HCT116 (cell line): ENCODE measurements around the gene SLC16A3.

Experiments
- CBX3 ChIP-seq: IDR thresholded peaks from 2 replicates; pipeline ENCODE4 v1.6.1; 2012; ENCODE audit warnings: low read depth
- CEBPB ChIP-seq: IDR thresholded peaks from 2 replicates; pipeline ENCODE4 v1.6.1; 2012; ENCODE audit warnings: low read depth
- CTCF ChIP-seq, 3 experiments: fragments of 200-600 bp in 1 of 3; sonication (generic) in 1 of 3; IDR thresholded peaks in 2 of 3; conservative IDR thresholded peaks in 1 of 3; 2 replicates each; pipeline ENCODE4 v1.5.1; 2012 to 2017; ENCODE audit warnings: low read depth in 2 of 3, low read length in 2 of 3, antibody characterized with exemption in 1 of 3, borderline replicate concordance in 1 of 3, control low read depth in 1 of 3, mild to moderate bottlenecking in 1 of 3, mixed read lengths in 1 of 3, mixed run types in 1 of 3, moderate library complexity in 1 of 3; ENCODE audit not compliant: insufficient read depth in 1 of 3
- EZH2 ChIP-seq: fragments of 200-600 bp; sonication (generic); IDR thresholded peaks from 2 replicates; pipeline ENCODE4 v1.6.1; 2017; ENCODE audit warnings: antibody characterized with exemption, mixed run types
- EZH2phosphoT487 ChIP-seq: fragments of 200-600 bp; IDR thresholded peaks from 2 replicates; pipeline ENCODE4 v1.6.1; 2018; ENCODE audit warnings: antibody characterized with exemption, borderline replicate concordance
- POLR2A ChIP-seq: IDR thresholded peaks from 2 replicates; pipeline ENCODE4 v1.7.0; 2011; ENCODE audit warnings: borderline replicate concordance; ENCODE audit not compliant: insufficient read depth, insufficient read length; ENCODE audit errors: extremely low read depth
- POLR2AphosphoS5 ChIP-seq: IDR thresholded peaks from 2 replicates; pipeline ENCODE4 v1.6.1; 2011; ENCODE audit warnings: mild to moderate bottlenecking, low read depth, low read length, moderate library complexity
- SP1 ChIP-seq: IDR thresholded peaks from 2 replicates; pipeline ENCODE4 v1.6.1; 2012; ENCODE audit warnings: low read depth
- YY1 ChIP-seq: IDR thresholded peaks from 2 replicates; pipeline ENCODE4 v1.6.1; 2011; ENCODE audit warnings: low read length, low read depth, moderate library complexity, mild to moderate bottlenecking; ENCODE audit not compliant: insufficient replicate concordance; ENCODE audit errors: extremely low read depth
- ZNF274 ChIP-seq: fragments of 200-500 bp; sonication (Bioruptor generic); IDR thresholded peaks from 2 replicates; pipeline ENCODE4 v1.6.1; 2014; ENCODE audit warnings: mild to moderate bottlenecking, low read depth, low read length, inconsistent platforms
- TF ChIP-seq, protein P1 (sequence below): IDR thresholded peaks from 2 replicates; pipeline ENCODE4 v1.6.1; 2012; ENCODE audit warnings: low read depth
- TF ChIP-seq, protein P2 (sequence below): IDR thresholded peaks from 2 replicates; pipeline ENCODE4 v1.6.1; 2012
- TF ChIP-seq, protein P3 (sequence below): IDR thresholded peaks from 2 replicates; pipeline ENCODE4 v1.6.1; 2011; ENCODE audit warnings: mild to moderate bottlenecking, low read length, moderate library complexity; ENCODE audit not compliant: insufficient replicate concordance; ENCODE audit errors: extremely low read depth

- TF ChIP-seq, protein P1, sequence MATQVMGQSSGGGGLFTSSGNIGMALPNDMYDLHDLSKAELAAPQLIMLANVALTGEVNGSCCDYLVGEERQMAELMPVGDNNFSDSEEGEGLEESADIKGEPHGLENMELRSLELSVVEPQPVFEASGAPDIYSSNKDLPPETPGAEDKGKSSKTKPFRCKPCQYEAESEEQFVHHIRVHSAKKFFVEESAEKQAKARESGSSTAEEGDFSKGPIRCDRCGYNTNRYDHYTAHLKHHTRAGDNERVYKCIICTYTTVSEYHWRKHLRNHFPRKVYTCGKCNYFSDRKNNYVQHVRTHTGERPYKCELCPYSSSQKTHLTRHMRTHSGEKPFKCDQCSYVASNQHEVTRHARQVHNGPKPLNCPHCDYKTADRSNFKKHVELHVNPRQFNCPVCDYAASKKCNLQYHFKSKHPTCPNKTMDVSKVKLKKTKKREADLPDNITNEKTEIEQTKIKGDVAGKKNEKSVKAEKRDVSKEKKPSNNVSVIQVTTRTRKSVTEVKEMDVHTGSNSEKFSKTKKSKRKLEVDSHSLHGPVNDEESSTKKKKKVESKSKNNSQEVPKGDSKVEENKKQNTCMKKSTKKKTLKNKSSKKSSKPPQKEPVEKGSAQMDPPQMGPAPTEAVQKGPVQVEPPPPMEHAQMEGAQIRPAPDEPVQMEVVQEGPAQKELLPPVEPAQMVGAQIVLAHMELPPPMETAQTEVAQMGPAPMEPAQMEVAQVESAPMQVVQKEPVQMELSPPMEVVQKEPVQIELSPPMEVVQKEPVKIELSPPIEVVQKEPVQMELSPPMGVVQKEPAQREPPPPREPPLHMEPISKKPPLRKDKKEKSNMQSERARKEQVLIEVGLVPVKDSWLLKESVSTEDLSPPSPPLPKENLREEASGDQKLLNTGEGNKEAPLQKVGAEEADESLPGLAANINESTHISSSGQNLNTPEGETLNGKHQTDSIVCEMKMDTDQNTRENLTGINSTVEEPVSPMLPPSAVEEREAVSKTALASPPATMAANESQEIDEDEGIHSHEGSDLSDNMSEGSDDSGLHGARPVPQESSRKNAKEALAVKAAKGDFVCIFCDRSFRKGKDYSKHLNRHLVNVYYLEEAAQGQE, result no peak
- TF ChIP-seq CTCF (IDR thresholded peaks at IDR 0.05 in 2 of 3, conservative IDR thresholded peaks at IDR 0.05 in 1 of 3; ENCODE audit: borderline replicate concordance in 1 of 3, insufficient read depth in 1 of 3, low read depth in 2 of 3, low read length in 2 of 3), result no peak
- TF ChIP-seq POLR2A, result no peak
- no peak for TF ChIP-seq EZH2phosphoT487
- TF ChIP-seq POLR2AphosphoS5, result no peak
- no peak for TF ChIP-seq SP1
- TF ChIP-seq, protein P2, sequence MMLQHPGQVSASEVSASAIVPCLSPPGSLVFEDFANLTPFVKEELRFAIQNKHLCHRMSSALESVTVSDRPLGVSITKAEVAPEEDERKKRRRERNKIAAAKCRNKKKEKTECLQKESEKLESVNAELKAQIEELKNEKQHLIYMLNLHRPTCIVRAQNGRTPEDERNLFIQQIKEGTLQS, result no peak
- no peak for TF ChIP-seq ZNF274
- TF ChIP-seq, protein P3, sequence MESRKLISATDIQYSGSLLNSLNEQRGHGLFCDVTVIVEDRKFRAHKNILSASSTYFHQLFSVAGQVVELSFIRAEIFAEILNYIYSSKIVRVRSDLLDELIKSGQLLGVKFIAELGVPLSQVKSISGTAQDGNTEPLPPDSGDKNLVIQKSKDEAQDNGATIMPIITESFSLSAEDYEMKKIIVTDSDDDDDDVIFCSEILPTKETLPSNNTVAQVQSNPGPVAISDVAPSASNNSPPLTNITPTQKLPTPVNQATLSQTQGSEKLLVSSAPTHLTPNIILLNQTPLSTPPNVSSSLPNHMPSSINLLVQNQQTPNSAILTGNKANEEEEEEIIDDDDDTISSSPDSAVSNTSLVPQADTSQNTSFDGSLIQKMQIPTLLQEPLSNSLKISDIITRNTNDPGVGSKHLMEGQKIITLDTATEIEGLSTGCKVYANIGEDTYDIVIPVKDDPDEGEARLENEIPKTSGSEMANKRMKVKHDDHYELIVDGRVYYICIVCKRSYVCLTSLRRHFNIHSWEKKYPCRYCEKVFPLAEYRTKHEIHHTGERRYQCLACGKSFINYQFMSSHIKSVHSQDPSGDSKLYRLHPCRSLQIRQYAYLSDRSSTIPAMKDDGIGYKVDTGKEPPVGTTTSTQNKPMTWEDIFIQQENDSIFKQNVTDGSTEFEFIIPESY, result no peak
- TF ChIP-seq EZH2, result no peak
- TF ChIP-seq CBX3, result no peak
- no peak for TF ChIP-seq YY1
- TF ChIP-seq CEBPB, result no peak
These were observed 24.3 kb downstream of the SLC16A3 start for GRCh38 chr17:82253179-82253544.
